GM18861 (cell line): ENCODE data around the gene CCDC7.
"Not testable (repeated sequence)": the region's sequence is repeated elsewhere in the genome, so short reads cannot be mapped to it uniquely, and the experiment has no call there.

Experiments
- ATAC-seq: cut with Tn5 transposase; IDR thresholded peaks from one replicate; pipeline ENCODE4 v1.9.1; 2021; ENCODE audit not compliant: unreplicated experiment

CCDC7 gene

GRCh38 chr10:32548208-32548607 is 102.3 kb downstream of the CCDC7 start:
- no peak for ATAC-seq

GRCh38 chr10:32556783-32557395 is 110.9 kb downstream of the CCDC7 start:
- no peak for ATAC-seq

GRCh38 chr10:32562695-32563094 is 116.8 kb downstream of the CCDC7 start:
- ATAC-seq: not testable (repeated sequence)

GRCh38 chr10:32577448-32577847 is 131.5 kb downstream of the CCDC7 start:
- ATAC-seq: no peak

- ATAC-seq: no peak
Observed at GRCh38 chr10:32582946-32583345, 137.0 kb downstream of the CCDC7 start.

GRCh38 chr10:32598022-32598421 is 152.1 kb downstream of the CCDC7 start:
- not testable (repeated sequence) for ATAC-seq

GRCh38 chr10:32600317-32600716 is 154.4 kb downstream of the CCDC7 start:
- ATAC-seq: no peak

- ATAC-seq: not testable (repeated sequence)
Observed at GRCh38 chr10:32601562-32601961, 155.6 kb downstream of the CCDC7 start.

GRCh38 chr10:32605787-32606186 is 159.8 kb downstream of the CCDC7 start:
- no peak for ATAC-seq

- not testable (repeated sequence) for ATAC-seq
Observed at GRCh38 chr10:32610543-32610942, 164.6 kb downstream of the CCDC7 start.

- ATAC-seq: no peak
Observed at GRCh38 chr10:32616438-32616837, 170.5 kb downstream of the CCDC7 start.

- no peak for ATAC-seq
Observed at GRCh38 chr10:32618482-32618881, 172.5 kb downstream of the CCDC7 start.

- ATAC-seq: no peak
Observed at GRCh38 chr10:32621969-32622368, 176.0 kb downstream of the CCDC7 start.

GRCh38 chr10:32622409-32622808 is 176.5 kb downstream of the CCDC7 start:
- ATAC-seq: no peak

GRCh38 chr10:32627183-32627582 is 181.2 kb downstream of the CCDC7 start:
- ATAC-seq: no peak

- no peak for ATAC-seq
Observed at GRCh38 chr10:32629910-32630309, 184.0 kb downstream of the CCDC7 start.

- no peak for ATAC-seq
Observed at GRCh38 chr10:32646535-32646934, 200.6 kb downstream of the CCDC7 start.

GRCh38 chr10:32650246-32650655 is 204.3 kb downstream of the CCDC7 start:
- ATAC-seq: peak; percentile 70

- not testable (repeated sequence) for ATAC-seq
Observed at GRCh38 chr10:32657430-32657829, 211.5 kb downstream of the CCDC7 start.

GRCh38 chr10:32661346-32661745 is 215.4 kb downstream of the CCDC7 start:
- no peak for ATAC-seq

- ATAC-seq: no peak
Observed at GRCh38 chr10:32680803-32681557, 235.0 kb downstream of the CCDC7 start.

GRCh38 chr10:32684291-32684690 is 238.4 kb downstream of the CCDC7 start:
- no peak for ATAC-seq

- no peak for ATAC-seq
Observed at GRCh38 chr10:32687116-32687515, 241.2 kb downstream of the CCDC7 start.
